ENCODE measurements around the gene VPS29. TPM values are rescaled to one million over a fixed set of nuclear protein-coding genes. Genes with fewer than 3 reads are reported as not detected.

The VPS29 gene
- total RNA-seq, 1 donor from 2014 or later: 80.7 TPM

- H3K4me1 ChIP-seq (ENCODE audit: insufficient read depth, low read length): peaks cover 11% of the 10 kb centered on the region
- H3K4me2 ChIP-seq (ENCODE audit: low read length): peak within 1 kb of the TSS; percentile 87
- DNase-seq (ENCODE audit: low read depth): peak; percentile 96
- H3K9me3 Mint-ChIP-seq (ENCODE audit: unreplicated experiment): no peaks in the 10 kb centered on the region
- H3K36me3 ChIP-seq (ENCODE audit: insufficient read depth, low read length): peaks cover 6% of the 10 kb centered on the region
- H2AFZ ChIP-seq (ENCODE audit: low read depth, low read length): peak within 1 kb of the TSS; percentile 85
- no peaks in the 10 kb centered on the region for H3K9me3 ChIP-seq (ENCODE audit: insufficient read depth, low read depth, low read length)
- H3K9ac ChIP-seq (ENCODE audit: low read length): peak within 1 kb of the TSS; percentile 96
- H3K4me3 ChIP-seq (ENCODE audit: insufficient read depth, low read depth, low read length): peak within 1 kb of the TSS; percentile 96
- no peaks in the 10 kb centered on the region for H3K27me3 ChIP-seq (ENCODE audit: insufficient read depth, low read length)
- peak within 1 kb of the TSS; percentile 98 for H3K27ac Mint-ChIP-seq (ENCODE audit: unreplicated experiment)
- H3K4me3 Mint-ChIP-seq (ENCODE audit: unreplicated experiment): peak within 1 kb of the TSS; percentile 99
- H4K20me1 ChIP-seq (ENCODE audit: insufficient read depth, low read length): peaks cover 6% of the 10 kb centered on the region
- no peaks in the 10 kb centered on the region for H3K36me3 Mint-ChIP-seq (ENCODE audit: low read depth, unreplicated experiment)
- peak within 1 kb of the TSS; percentile 88 for H3K27ac ChIP-seq (ENCODE audit: low read depth, low read length)
- H3K27me3 Mint-ChIP-seq (ENCODE audit: low read depth, unreplicated experiment): no peaks in the 10 kb centered on the region
- TF ChIP-seq CTCF (IDR thresholded peaks at IDR 0.05; ENCODE audit: insufficient read depth, low read depth, low read length): no peak
- TF ChIP-seq EZH2 (IDR thresholded peaks at IDR 0.05; ENCODE audit: insufficient read depth, low read length): no peak
- H3K79me2 ChIP-seq (ENCODE audit: insufficient read depth, low read length): peaks cover 45% of the 10 kb centered on the region
- H3K4me1 Mint-ChIP-seq (ENCODE audit: low read depth, unreplicated experiment): peaks cover 2% of the 10 kb centered on the region
- FAIRE-seq: peak; percentile 17
Measured at GRCh38 chr12:110468214-110469048, 33.5 kb downstream of the VPS29 start, which contains the start of the genes FAM216A and GPN3. FAM216A (plus strand) TSS chr12:110468845; CDS start chr12:110468876, 31 bp downstream. GPN3 (minus strand) TSS chr12:110468257; CDS start chr12:110468203, 54 bp downstream.

- Mint-ChIP-seq H3K4me3 (ENCODE audit: unreplicated experiment) (peak overlapping the region; percentile 99), H3K27me3 (ENCODE audit: low read depth, unreplicated experiment) (no peaks in the 10 kb centered on the region), H3K9me3 (ENCODE audit: unreplicated experiment) (no peaks in the 10 kb centered on the region), H3K27ac (ENCODE audit: unreplicated experiment) (peak overlapping the region; percentile 98), H3K36me3 (ENCODE audit: low read depth, unreplicated experiment) (no peaks in the 10 kb centered on the region), H3K4me1 (ENCODE audit: low read depth, unreplicated experiment) (peaks cover 2% of the 10 kb centered on the region)
- H3K27me3 ChIP-seq (ENCODE audit: insufficient read depth, low read length): no peaks in the 10 kb centered on the region
- no peaks in the 10 kb centered on the region for H3K9me3 ChIP-seq (ENCODE audit: insufficient read depth, low read depth, low read length)
- H3K79me2 ChIP-seq (ENCODE audit: insufficient read depth, low read length): peaks cover 49% of the 10 kb centered on the region
- H3K4me3 ChIP-seq (ENCODE audit: insufficient read depth, low read depth, low read length): peak overlapping the region; percentile 96
- peaks cover 11% of the 10 kb centered on the region for H3K4me1 ChIP-seq (ENCODE audit: insufficient read depth, low read length)
- peaks cover 9% of the 10 kb centered on the region for H3K36me3 ChIP-seq (ENCODE audit: insufficient read depth, low read length)
- TF ChIP-seq EZH2 (IDR thresholded peaks at IDR 0.05; ENCODE audit: insufficient read depth, low read length): no peak
- TF ChIP-seq CTCF (IDR thresholded peaks at IDR 0.05; ENCODE audit: insufficient read depth, low read depth, low read length): no peak
- H2AFZ ChIP-seq (ENCODE audit: low read depth, low read length): peak overlapping the region; percentile 85
- peak overlapping the region; percentile 88 for H3K27ac ChIP-seq (ENCODE audit: low read depth, low read length)
- peak overlapping the region; percentile 96 for H3K9ac ChIP-seq (ENCODE audit: low read length)
- FAIRE-seq (no peak), DNase-seq (ENCODE audit: low read depth) (no peak)
- peaks cover 6% of the 10 kb centered on the region for H4K20me1 ChIP-seq (ENCODE audit: insufficient read depth, low read length)
- peak overlapping the region; percentile 87 for H3K4me2 ChIP-seq (ENCODE audit: low read length)
Measured at GRCh38 chr12:110467847-110468213, 34.1 kb downstream of the VPS29 start.

All from astrocyte (in vitro differentiated cells and primary cell).